ENCODE results near the gene GRIK5. TPM values are rescaled to one million over a fixed set of nuclear protein-coding genes. Genes with fewer than 3 reads are reported as not detected.

Gene GRIK5
- total RNA-seq, 4 donors from 2014 or later: 0.57 to 7.4 (median 0.89) TPM

DNA sequence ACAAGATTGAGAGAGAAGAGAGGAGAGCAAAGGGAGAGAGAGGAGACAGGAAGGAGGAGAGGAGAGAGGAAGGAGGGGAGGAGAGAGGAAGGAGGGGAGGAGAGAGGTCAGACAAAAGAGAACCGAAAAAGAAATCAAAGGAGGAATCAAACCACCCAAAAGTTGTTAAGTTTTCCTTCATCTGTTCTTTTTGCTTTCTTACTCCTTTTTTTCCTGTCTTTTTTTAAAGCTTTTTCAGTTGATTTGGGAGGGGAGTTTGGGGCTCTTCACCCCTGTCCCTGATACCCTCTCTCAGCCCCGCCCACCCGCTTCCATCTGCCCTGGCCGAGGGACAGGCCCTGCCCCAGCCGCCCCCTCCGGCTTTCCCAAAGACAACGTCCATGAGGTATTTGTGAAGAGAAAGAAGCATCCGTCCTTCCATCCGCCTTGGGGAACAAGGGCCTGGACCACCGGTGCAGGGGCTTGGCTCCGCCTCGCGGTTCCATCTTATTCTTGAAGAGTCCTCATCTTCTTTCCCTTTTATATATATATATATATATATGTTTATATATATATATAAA lies 19.3 kb upstream of the GRIK5 start:
- no peak for DNase-seq
- no peak overlapping the region for H3K4me3 ChIP-seq
- no peaks in the 10 kb centered on the region for H3K9me3 ChIP-seq
- H3K27ac ChIP-seq: no peak overlapping the region
- no peak for TF ChIP-seq POLR2A (IDR thresholded peaks at IDR 0.05)
- H3K36me3 ChIP-seq: no peaks in the 10 kb centered on the region
- H3K4me1 ChIP-seq: peaks cover 0 to 21% (median 13%) of the 10 kb centered on the region in 4 donors
- H3K27me3 ChIP-seq: no peaks in the 10 kb centered on the region

DNA sequence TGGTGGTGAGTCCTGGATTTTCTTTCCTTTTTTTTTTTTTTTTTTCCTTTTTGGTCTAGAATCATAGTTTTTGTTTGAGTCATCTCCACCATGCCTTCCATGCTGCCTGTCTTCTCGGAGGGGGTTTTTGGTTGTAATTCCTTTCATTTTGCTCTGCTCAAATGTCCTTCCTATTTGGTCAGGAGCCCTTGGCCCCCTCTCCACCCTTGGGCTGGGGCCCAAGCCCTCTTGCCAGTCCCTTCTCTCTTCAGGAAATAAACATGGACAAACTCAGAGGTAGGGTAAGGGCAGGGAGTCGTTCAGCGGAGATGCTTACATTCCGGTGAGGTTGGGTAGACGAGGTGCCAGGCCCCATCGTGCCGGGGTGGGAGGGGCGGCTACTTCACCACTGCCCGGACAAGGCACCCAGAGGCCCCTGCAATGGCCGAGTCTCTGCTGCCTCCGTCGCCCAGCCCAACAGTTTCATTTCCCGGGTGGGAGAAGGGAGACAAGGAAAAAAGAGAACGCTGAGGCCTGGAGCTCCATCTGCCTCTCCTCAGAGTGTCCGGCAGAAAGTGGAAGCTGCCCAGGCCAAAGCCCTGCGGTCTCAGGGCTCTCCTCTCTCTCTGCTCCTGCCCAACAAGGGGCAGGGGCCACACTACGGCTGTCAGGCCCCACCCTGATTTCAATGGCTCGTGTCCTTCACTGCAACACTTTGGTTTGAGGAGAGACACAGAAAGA lies 18.6 kb upstream of the GRIK5 start:
- no peak overlapping the region for H3K4me3 ChIP-seq
- TF ChIP-seq, protein P1, sequence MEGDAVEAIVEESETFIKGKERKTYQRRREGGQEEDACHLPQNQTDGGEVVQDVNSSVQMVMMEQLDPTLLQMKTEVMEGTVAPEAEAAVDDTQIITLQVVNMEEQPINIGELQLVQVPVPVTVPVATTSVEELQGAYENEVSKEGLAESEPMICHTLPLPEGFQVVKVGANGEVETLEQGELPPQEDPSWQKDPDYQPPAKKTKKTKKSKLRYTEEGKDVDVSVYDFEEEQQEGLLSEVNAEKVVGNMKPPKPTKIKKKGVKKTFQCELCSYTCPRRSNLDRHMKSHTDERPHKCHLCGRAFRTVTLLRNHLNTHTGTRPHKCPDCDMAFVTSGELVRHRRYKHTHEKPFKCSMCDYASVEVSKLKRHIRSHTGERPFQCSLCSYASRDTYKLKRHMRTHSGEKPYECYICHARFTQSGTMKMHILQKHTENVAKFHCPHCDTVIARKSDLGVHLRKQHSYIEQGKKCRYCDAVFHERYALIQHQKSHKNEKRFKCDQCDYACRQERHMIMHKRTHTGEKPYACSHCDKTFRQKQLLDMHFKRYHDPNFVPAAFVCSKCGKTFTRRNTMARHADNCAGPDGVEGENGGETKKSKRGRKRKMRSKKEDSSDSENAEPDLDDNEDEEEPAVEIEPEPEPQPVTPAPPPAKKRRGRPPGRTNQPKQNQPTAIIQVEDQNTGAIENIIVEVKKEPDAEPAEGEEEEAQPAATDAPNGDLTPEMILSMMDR (IDR thresholded peaks at IDR 0.05): no peak
- no peak for TF ChIP-seq POLR2A (IDR thresholded peaks at IDR 0.05)
- H3K4me1 ChIP-seq: peaks cover 0 to 21% (median 13%) of the 10 kb centered on the region in 4 donors
- no peaks in the 10 kb centered on the region for H3K36me3 ChIP-seq
- H3K9me3 ChIP-seq: no peaks in the 10 kb centered on the region
- no peaks in the 10 kb centered on the region for H3K27me3 ChIP-seq
- no peak for DNase-seq
- no peak overlapping the region for H3K27ac ChIP-seq

DNA sequence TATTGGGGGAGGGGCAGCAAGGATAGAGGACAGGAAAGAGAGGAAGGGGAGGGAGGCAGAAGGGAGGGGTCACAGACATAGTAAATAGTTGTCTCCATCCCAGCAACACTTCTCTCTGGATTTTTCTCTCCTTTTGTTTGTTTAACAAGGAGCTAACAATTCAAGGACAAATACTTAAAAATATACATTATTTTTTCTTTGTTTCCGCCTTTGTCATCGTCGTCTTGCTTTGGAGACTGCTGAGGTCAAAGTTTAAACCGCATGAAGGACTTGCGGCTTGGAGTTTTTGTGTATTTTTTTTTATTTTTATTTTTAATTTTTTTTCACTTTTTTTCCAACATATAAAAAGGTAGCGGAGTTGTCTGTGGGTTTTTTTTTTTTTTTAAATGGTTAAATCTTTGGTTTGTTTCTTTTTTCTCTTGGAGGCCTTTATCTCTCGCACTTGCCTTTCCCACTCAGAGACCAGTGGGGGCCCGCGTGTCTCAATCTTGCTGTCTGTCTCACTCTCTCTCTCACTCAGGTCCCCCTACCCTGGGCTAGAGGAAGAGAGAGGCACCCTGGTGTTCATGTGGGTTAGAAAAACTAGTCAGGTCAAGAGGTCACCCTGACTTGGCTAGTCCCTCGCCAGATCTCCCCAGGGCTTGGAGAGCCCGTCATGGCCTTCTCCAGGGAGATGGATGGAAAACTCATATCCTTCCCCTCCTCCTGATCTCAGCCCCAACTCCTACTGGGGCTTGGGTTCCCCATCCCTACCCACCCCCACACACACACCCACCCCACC lies 17.0 kb upstream of the GRIK5 start:
- no peak for DNase-seq
- H3K4me3 ChIP-seq: no peak overlapping the region

DNA sequence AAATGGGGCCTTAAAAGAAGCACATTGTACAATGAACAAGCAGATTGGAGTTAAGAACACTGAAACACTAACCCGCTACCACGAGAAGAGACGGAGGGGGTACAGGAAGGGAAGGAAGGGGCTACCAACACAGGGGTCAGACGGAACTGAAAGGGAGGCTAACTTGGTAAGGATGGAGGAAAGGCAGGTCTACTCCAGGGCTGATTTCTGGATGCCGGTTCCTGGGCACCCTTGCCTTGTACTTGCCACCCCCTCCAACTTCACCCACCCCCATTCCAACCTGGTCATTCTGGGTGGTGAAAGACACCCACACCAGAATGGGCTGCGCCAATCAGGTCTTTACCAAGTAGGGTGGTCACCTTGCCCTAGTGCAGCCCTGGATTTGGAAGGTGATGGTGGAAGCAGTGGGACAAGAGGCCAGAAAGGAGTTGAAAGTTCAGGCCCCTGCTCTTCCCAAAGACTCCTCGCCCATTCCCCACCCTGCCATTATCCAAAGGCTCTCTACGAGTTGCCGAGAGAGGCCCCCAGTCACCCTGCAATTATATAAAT lies 16.3 kb upstream of the GRIK5 start:
- Histone ChIP-seq H3K27ac (no peak overlapping the region), H3K27me3 (no peaks in the 10 kb centered on the region), H3K4me3 (no peak overlapping the region), H3K36me3 (peaks cover 0 to 1% (median 0%) of the 10 kb centered on the region in 3 donors), H3K9me3 (no peaks in the 10 kb centered on the region), H3K4me1 (peaks cover 0 to 15% (median 12%) of the 10 kb centered on the region in 4 donors)
- DNase-seq: no peak
- TF ChIP-seq POLR2A (IDR thresholded peaks at IDR 0.05): no peak
- TF ChIP-seq, protein P1 (IDR thresholded peaks at IDR 0.05): no peak

More for the DNA sequence above, 17.0 kb upstream of the GRIK5 start:
- Histone ChIP-seq H3K27me3 (no peaks in the 10 kb centered on the region), H3K4me1 (peaks cover 0 to 21% (median 13%) of the 10 kb centered on the region in 4 donors), H3K27ac (no peak overlapping the region), H3K36me3 (no peaks in the 10 kb centered on the region), H3K9me3 (no peaks in the 10 kb centered on the region)
- TF ChIP-seq, protein P1 (IDR thresholded peaks at IDR 0.05): no peak
- TF ChIP-seq POLR2A (IDR thresholded peaks at IDR 0.05): no peak

DNA sequence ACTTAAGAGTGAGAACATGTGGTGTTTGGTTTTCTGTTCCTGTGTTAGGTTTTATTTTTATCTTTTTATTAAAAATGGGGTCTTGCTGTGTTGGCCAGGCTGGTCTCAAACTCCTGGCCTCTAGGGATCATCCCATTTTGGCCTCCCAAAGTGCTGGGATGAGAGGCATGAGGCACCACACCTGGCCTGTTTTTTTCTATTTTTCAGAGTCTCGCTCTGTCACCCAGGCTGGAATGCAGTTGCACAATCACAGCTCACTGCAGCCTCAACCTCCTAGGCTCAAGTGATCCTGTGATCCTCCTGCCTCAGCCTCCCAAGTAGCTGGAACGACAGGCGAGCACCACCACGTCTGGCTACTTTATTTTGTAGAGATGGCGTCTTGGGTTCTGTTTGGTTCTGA lies 13.5 kb upstream of the GRIK5 start:
- DNase-seq: no peak
- Histone ChIP-seq H3K27ac (no peak overlapping the region), H3K9me3 (no peaks in the 10 kb centered on the region), H3K4me1 (peaks cover 0 to 16% (median 2%) of the 10 kb centered on the region in 4 donors), H3K36me3 (peaks cover 0 to 28% (median 0%) of the 10 kb centered on the region in 3 donors), H3K27me3 (no peaks in the 10 kb centered on the region), H3K4me3 (no peak overlapping the region)
- TF ChIP-seq POLR2A (IDR thresholded peaks at IDR 0.05): no peak
- TF ChIP-seq, protein P1 (IDR thresholded peaks at IDR 0.05): no peak
